Neural cell (in vitro differentiated cells): ENCODE results near the gene TBC1D8.

Experiments used
- CTCF ChIP-seq: fragments of 450-650 bp; IDR thresholded peaks from 2 replicates; pipeline ENCODE4 v1.5.1; 2014; ENCODE audit warnings: antibody characterized with exemption, mild to moderate bottlenecking, moderate library complexity; ENCODE audit not compliant: poor library complexity, severe bottlenecking
- EZH2 ChIP-seq: fragments of 200-600, 300-800 bp; shearing (Covaris generic), sonication (generic); IDR thresholded peaks from 2 replicates; pipeline ENCODE4 v1.6.1; 2014; ENCODE audit warnings: antibody characterized with exemption, low read length, borderline replicate concordance, mild to moderate bottlenecking; ENCODE audit not compliant: insufficient read depth, poor library complexity, severe bottlenecking
- POLR2AphosphoS5 ChIP-seq: IDR thresholded peaks from 2 replicates; pipeline ENCODE4 v1.6.1; 2012
- RAD21 ChIP-seq: fragments of 450-650 bp; conservative IDR thresholded peaks from 2 replicates; pipeline ENCODE4 v1.6.1; 2014; ENCODE audit warnings: antibody characterized with exemption, mild to moderate bottlenecking, moderate library complexity
- REST ChIP-seq: IDR thresholded peaks from 2 replicates; pipeline ENCODE4 v1.6.1; 2012; ENCODE audit warnings: borderline replicate concordance
- SMC3 ChIP-seq: fragments of 450-650 bp; conservative IDR thresholded peaks from 2 replicates; pipeline ENCODE4 v1.6.1; 2014; ENCODE audit warnings: antibody characterized with exemption, mild to moderate bottlenecking, moderate library complexity; ENCODE audit not compliant: poor library complexity
- TAF1 ChIP-seq: IDR thresholded peaks from 2 replicates; pipeline ENCODE4 v1.6.1; 2012; ENCODE audit warnings: low read depth

GRCh38 chr2:101111917-101112771, 39.0 kb downstream of the TBC1D8 start:
- TF ChIP-seq CTCF, result no peak
- TF ChIP-seq EZH2, result no peak
- TF ChIP-seq REST, result no peak
- no peak for TF ChIP-seq RAD21
- TF ChIP-seq TAF1, result no peak
- TF ChIP-seq POLR2AphosphoS5, result no peak
- no peak for TF ChIP-seq SMC3
